Type B pancreatic cell (in vitro differentiated cells): Measurements from ENCODE around the gene EPAS1. TPM values are rescaled to one million over a fixed set of nuclear protein-coding genes. Genes with fewer than 3 reads are reported as not detected.

Source experiments
- DNase-seq: peaks from one replicate; pipeline ENCODE4 v3.0.0; 2021; ENCODE audit warnings: mixed read lengths; ENCODE audit not compliant: unreplicated experiment; ENCODE audit errors: extremely low spot score
- H3K27ac Mint-ChIP-seq: 2 replicates; pipeline ENCODE4 v1.8.0; 2021; ENCODE audit warnings: mild to moderate bottlenecking, mixed read lengths
- H3K27me3 Mint-ChIP-seq: 2 replicates; pipeline ENCODE4 v1.8.0; 2021; ENCODE audit warnings: mixed read lengths
- H3K36me3 Mint-ChIP-seq: 2 replicates; pipeline ENCODE4 v1.8.0; 2021; ENCODE audit warnings: mixed read lengths
- H3K4me1 Mint-ChIP-seq: one replicate; pipeline ENCODE4 v1.8.0; 2021; ENCODE audit warnings: mixed read lengths; ENCODE audit not compliant: unreplicated experiment
- H3K4me3 Mint-ChIP-seq: 2 replicates; pipeline ENCODE4 v1.8.0; 2021; ENCODE audit warnings: mild to moderate bottlenecking, mixed read lengths
- H3K9me3 Mint-ChIP-seq: 2 replicates; pipeline ENCODE4 v1.8.0; 2021; ENCODE audit warnings: mixed read lengths
- CTCF ChIP-seq: fragments of 200-600 bp; sonication (generic); conservative IDR thresholded peaks from 2 replicates; pipeline ENCODE4 v1.5.0; 2021; ENCODE audit warnings: antibody characterized with exemption, mild to moderate bottlenecking
- total RNA-seq: library from RNA; stranded (reverse); gene quantifications from 2 replicates; pipeline ENCODE4 v1.2.1, GENCODE V29; 2021; ENCODE audit warnings: low replicate concordance

Gene EPAS1
- total RNA-seq, 1 donor from 2014 or later: 59.8 TPM

- TF ChIP-seq CTCF: no peak
- peak overlapping the region; percentile 51 for H3K27ac Mint-ChIP-seq
- no peaks in the 10 kb centered on the region for H3K27me3 Mint-ChIP-seq
- no peaks in the 10 kb centered on the region for H3K36me3 Mint-ChIP-seq
- H3K4me3 Mint-ChIP-seq: peak overlapping the region; percentile 34
- H3K9me3 Mint-ChIP-seq: no peaks in the 10 kb centered on the region
- peaks cover 73% of the 10 kb centered on the region for H3K4me1 Mint-ChIP-seq
- no peak for DNase-seq
Measured at GRCh38 chr2:46332686-46333281, 35.6 kb downstream of the EPAS1 start.

GRCh38 chr2:46333912-46334311 is 36.7 kb downstream of the EPAS1 start:
- peaks cover 77% of the 10 kb centered on the region for H3K4me1 Mint-ChIP-seq
- DNase-seq: no peak
- H3K36me3 Mint-ChIP-seq: no peaks in the 10 kb centered on the region
- TF ChIP-seq CTCF: no peak
- H3K9me3 Mint-ChIP-seq: no peaks in the 10 kb centered on the region
- H3K27me3 Mint-ChIP-seq: no peaks in the 10 kb centered on the region
- no peak overlapping the region for H3K4me3 Mint-ChIP-seq
- peak overlapping the region; percentile 51 for H3K27ac Mint-ChIP-seq

DNA sequence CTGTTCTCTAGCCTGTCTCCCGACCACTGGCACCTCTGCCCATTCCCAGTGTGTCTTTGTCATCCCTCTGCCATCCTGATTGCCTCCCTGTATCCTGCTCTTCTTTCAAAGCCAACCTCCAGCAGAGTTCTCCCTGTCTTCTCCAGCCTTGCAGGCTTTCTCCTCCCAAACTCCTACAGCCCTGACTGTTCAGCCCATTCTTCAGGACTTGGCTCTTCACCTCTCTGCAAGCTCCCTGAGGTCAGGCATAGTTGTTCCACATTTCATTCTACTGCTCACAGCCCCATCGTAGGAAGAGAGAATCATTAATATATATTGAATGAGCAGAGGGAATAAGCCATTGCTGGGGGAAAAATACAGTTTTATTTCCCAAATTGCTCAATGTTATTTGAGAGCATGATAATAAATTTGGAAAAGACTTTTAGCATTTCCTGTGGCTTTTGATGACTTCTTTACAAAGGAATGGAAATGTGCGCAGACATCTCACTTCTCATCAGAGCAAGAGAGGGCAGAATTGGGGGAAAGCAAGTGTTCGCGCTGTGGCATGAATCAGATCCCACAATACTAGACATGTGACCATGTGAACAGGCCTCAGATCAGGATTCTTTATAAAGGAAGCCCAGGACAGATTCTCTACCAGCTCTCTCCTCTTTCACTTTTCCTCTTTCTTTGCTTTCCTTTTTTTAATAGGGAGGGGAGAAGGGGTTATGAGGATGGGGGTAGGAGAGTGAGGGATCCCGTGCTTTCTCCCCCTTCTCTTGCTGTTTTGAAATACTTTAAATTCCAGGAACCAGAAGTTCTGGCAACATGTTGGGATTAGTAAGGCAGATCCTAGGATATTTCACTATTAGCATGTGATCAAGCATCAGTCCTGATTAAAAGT is 37.4 kb downstream of the EPAS1 start:
- no peak for TF ChIP-seq CTCF
- Mint-ChIP-seq H3K4me3 (peak overlapping the region; percentile 71), H3K36me3 (no peaks in the 10 kb centered on the region), H3K27ac (peak overlapping the region; percentile 70), H3K4me1 (peaks cover 81% of the 10 kb centered on the region), H3K9me3 (no peaks in the 10 kb centered on the region), H3K27me3 (no peaks in the 10 kb centered on the region)
- DNase-seq: no peak

DNA sequence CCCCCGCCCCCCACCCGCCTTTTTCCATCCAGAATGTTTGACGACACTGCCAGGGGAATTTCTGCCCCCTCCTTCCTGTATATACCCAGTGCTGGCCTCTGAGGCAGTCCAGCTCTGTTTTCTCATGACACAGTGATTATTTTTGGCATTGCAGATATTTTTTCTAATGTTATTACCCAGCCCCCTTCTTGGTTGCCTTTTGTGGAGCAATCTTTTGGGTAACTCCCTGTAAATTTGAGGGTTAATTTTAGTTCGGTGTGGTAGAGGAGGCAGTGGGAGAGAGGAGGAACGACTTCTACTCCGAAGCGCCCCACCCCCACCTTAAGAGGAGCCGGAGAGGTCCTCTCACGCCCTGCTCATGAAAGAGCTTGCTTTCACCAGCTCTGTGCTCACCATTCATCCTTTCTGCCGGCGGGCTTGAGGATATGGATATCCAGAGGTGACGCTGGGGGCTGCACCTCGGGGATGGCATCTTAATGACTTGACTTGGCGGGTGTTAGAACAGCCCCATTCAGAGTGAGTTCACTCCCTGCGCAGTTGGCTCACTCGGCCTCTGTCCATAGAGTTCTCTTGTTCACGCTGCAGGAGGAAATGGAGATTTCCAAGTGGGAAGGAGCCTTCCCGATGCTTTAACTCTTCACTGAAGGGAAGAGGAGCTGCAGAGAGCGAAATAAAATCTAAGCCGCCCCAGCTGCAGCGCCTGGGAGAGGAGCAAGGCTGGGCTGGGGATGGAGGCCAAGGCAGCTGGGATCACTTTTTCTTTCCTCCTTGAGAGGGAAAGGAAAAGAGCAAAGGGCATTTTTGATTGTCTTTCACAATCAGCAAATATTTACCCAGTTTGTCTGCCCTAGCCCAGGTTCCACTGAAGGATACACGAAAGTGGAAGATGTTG is 38.4 kb downstream of the EPAS1 start:
- Mint-ChIP-seq H3K27ac (peak overlapping the region; percentile 70), H3K27me3 (no peaks in the 10 kb centered on the region), H3K36me3 (no peaks in the 10 kb centered on the region), H3K9me3 (no peaks in the 10 kb centered on the region), H3K4me1 (peaks cover 72% of the 10 kb centered on the region), H3K4me3 (peak overlapping the region; percentile 71)
- DNase-seq: no peak
- no peak for TF ChIP-seq CTCF

DNA sequence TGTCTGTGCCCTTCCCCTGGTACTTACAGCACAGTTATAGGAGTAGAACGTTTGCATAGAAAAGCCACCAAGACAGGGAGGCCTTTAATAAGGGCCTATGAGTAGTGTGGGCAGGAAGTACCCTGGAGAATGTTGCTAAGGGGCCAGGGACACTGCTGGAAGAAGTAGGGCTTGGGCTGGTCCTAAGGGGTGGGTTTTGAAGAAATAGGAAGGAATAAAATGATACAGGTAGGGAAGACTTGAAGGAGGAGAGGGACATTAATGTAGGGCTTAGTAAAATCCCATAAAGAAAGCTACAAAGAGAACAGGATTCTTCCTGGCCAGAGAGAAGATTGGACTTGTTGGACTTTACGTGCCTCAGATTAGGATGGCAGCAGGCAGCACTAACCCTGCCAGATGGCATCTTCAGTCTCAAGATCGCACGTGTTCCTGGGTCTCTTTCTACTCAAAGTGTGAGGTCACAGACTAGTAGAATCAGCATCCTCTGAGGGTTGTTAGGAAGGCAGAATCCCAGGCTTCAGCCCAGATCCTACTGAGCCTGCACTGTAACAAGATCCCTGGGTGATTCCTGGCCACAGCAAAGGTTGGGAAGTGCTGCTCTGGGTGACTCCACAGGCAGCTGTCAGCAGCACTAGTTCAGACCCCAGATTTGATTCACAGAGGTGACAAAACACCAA is 39.2 kb downstream of the EPAS1 start:
- H3K27me3 Mint-ChIP-seq: no peaks in the 10 kb centered on the region
- no peak for DNase-seq
- no peaks in the 10 kb centered on the region for H3K9me3 Mint-ChIP-seq
- H3K27ac Mint-ChIP-seq: peak overlapping the region; percentile 70
- H3K4me3 Mint-ChIP-seq: peak overlapping the region; percentile 71
- TF ChIP-seq CTCF: no peak
- H3K36me3 Mint-ChIP-seq: no peaks in the 10 kb centered on the region
- peaks cover 65% of the 10 kb centered on the region for H3K4me1 Mint-ChIP-seq
